Stimulated activated CD4-positive, alpha-beta T cell treated with anti-CD3 and anti-CD28 coated beads, Interleukin-1b, Interleukin-23, amount 100 ng/mL, for 48 hours (primary cell): ENCODE results near the gene SLC25A36.

Experiments used
- DNase-seq: peaks from one replicate; pipeline ENCODE4 v3.0.0-alpha.2; 2020

Gene SLC25A36, protein sequence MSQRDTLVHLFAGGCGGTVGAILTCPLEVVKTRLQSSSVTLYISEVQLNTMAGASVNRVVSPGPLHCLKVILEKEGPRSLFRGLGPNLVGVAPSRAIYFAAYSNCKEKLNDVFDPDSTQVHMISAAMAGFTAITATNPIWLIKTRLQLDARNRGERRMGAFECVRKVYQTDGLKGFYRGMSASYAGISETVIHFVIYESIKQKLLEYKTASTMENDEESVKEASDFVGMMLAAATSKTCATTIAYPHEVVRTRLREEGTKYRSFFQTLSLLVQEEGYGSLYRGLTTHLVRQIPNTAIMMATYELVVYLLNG

DNA sequence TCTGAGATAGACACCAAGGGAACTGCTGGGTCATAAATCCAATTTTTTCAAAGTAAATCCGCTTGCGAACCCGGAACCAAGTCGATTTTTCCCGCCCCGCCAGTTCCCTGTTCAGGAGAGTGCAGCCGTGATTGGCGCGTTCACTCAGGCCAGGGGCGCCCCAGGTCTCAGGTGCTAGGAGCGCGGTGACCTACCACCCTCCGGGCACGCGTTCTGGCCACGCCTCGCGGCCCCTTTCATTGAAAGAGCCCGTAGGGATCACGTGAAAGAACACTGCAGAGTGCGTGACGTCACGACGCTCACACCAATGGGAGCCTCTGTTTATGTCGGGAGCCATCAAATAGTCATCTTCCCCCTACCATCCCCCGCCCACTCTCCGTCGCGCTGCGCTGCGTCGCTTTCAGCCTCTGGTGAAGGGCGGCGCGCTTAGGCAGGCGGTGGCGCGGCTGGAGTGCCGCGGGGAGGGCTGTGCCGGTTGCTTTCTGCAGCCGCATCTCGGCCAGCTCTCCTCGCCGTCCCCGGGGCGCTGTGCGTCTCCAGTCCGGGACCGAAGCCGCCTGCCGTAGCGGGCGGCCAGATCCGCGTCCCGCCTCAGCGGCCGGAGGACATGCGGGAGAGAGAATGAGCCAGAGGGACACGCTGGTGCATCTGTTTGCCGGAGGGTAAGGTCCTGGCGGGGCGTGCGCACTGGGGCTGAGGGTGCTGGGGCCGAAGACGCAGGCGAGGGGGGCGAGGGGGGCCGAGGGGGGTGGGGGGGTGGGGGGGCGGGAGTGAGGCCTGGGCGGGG is at the start of gene SLC25A36:
Gene SLC25A36, plus strand, starts transcription at position 403 of the 787 bp plus-strand sequence. Its CDS starts 219 bp downstream, at position 622.
- DNase-seq, result peak; percentile 96

GRCh38 chr3:140896997-140897396 is 44.6 kb upstream of the SLC25A36 start:
- DNase-seq, result no peak

DNA sequence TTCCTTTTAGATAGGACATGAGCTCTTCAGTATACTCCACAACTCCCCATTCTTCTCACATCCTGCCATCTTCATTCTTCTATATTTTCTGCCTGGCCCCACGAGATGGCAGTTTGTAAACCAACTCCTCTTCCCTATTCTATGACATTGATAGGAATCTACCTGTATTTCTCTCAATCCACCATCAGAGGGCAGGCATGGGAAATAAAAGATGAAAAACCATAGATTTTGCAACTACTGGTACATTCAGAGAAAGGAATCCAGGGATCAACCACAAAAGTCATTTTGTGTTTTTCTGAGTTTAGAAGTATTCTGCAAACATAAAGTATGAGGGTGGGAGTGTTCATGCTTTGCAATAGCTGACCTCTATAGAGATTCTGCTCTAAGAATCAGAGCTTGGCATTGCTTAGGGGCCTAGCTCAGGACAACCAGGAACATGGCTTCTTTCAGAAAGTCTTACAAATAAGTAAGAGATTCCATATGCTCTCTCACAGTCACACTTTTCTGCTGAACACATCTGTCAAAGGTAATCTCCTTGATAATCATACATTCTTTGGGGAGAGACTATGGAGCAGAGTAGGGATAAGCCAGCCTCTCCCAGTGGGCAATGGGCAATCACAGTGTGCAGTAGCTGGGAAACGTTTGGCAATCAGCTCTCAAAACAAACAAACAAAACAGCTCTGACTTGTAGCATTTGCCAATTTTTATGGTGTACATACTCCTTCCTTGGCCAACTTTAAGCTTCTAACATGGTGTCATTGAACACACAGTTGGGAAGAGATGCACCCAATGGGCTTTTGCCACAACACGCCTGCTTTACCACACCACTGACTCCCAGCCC is 43.1 kb upstream of the SLC25A36 start:
- DNase-seq, result no peak

- DNase-seq, result no peak
These were observed 42.3 kb upstream of the SLC25A36 start for GRCh38 chr3:140899363-140899762.

- DNase-seq, result no peak
These were observed 38.8 kb upstream of the SLC25A36 start for GRCh38 chr3:140902791-140903190.

- DNase-seq, result no peak
These were observed 38.4 kb upstream of the SLC25A36 start for GRCh38 chr3:140903196-140903595.

- DNase-seq, result no peak
These were observed 37.1 kb upstream of the SLC25A36 start for GRCh38 chr3:140904521-140904920.

DNA sequence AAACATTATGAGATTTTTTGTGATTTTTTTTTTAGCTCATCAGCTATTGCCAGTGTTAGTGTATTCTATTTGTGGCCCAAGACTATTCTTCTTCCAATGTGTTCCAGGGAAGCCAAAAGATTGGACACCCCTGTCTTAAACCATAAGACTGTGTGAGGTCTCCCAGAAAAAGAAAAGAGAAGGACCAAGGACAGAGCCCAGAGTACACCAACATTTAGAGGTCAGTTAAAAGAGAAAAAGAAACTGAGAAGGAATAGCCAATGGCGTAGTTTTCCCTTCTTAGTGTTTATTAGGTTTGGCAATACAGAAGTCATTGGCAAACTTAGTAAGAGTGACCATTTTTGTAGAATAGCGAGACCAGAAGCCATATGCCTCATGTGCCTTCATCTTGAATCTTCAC is 36.1 kb upstream of the SLC25A36 start:
- no peak for DNase-seq

DNA sequence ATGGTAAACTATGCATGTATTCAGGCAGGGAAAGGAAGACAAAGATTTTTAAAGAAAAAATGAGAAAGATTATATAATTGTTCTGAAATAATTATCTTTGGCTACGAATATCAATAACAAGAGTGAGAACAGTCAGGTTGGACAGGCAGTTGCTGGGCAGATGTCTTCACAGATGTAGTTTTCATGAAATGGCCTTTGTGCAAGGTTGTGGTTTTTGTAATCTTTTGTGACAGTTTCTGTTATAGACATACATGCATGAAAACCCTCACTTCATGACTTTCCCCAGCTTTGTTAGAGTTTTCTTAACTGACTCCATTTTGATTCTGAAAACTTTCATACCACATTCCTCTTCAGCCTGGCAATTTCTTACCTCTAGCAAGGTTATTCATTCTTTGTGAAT is 34.9 kb upstream of the SLC25A36 start:
- DNase-seq, result no peak

DNA sequence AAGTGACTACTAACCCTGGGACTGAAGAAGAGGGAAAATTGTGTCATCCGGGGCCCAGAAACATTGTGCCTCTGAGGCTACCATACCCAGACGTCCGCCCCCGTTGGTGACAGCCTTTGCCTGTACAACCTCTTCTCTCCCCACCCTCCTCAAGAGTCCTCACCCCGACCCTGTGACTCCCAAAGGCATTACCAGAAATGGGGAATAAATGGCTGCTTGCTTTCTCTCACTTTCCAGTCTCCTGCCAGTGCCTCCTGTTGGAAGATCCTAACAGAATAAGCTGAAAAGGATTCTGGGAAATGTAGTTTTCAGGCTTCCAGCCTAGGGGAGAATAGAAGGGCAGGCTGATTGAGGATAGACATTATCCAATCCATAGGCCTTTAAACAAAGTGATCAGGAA is 30.8 kb upstream of the SLC25A36 start:
- DNase-seq, result no peak

DNA sequence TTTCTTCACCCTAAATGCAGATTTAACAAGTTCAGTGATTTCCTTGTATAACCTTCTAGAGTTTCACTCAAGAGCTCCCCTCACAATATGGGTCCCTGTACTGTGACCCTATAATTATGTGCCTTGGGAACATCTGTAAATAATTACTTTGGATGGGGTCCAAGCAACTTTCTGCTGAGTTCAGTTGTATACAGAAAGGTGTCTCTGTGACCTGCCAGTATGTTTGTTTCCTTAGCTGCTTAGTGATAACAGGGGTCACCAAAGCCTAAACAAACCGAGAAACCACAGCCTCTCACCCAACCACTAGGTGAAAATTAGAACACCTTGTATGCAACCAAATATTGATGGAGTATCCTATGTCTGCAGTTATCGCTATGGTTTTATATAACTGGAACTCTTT is 29.8 kb upstream of the SLC25A36 start:
- no peak for DNase-seq

GRCh38 chr3:140913728-140914127 is 27.9 kb upstream of the SLC25A36 start:
- no peak for DNase-seq

GRCh38 chr3:140914384-140914945 is 27.2 kb upstream of the SLC25A36 start:
- DNase-seq, result no peak

- no peak for DNase-seq
These were observed 25.0 kb upstream of the SLC25A36 start for GRCh38 chr3:140916603-140917002.

DNA sequence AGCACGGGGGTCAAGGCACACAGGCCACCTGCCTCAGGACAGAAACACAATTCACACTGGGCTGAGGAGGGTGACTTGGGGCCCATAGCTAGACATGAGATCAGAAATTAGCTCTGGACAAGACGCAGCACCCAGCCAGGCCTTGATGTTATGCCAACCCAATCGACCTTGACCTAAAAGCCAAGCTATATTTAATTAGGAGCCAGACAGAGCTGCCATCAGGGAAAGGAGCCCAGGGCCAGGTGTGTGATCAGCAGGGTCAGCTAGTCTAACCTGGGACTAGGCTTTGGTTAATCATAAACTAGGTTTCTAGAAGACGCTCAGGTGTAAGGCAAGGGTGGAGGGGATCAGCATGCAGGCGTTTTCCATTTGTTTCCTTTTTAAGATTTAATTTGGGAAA is 23.9 kb upstream of the SLC25A36 start:
- no peak for DNase-seq

DNA sequence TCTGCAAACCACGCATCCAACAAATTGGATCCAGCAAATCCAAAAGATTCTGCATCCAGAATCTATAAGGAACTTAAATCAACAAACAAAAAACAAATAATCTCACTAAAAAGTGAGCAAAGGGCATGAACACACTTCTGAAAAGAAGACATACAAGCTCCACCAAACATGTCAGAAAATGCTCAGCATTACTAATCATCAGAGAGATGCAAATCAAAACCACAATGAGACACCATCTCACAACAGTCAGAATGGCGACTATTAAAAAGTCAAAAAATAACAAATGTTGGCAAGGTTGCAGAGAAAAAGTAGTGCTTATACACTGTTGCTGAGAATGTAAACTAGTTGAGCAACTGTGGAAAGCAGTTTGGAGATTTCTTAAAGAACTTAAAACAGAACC is 21.6 kb upstream of the SLC25A36 start:
- no peak for DNase-seq

DNA sequence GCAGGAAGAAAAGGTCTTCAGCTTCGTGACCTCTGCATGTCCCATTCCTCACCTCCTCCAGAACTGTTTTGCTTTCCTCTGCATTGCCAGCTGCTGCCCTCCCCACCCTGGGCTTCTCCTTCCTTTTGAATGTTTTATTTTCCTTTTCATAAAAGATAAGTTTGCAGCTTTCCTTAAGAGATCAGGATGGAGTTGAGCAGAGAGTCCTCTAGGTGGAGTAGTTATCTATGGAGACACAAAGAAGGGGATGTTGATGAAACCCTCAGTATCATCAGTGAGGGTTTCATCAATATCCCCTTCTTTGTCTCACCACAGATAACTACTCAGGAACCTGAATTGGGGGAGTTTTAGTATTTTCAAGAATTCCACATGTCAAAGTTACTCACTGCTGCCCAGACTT is 19.0 kb upstream of the SLC25A36 start:
- no peak for DNase-seq

- no peak for DNase-seq
These were observed 17.4 kb upstream of the SLC25A36 start for GRCh38 chr3:140924097-140924873.

- DNase-seq, result no peak
These were observed 14.2 kb upstream of the SLC25A36 start for GRCh38 chr3:140927279-140928069.

DNA sequence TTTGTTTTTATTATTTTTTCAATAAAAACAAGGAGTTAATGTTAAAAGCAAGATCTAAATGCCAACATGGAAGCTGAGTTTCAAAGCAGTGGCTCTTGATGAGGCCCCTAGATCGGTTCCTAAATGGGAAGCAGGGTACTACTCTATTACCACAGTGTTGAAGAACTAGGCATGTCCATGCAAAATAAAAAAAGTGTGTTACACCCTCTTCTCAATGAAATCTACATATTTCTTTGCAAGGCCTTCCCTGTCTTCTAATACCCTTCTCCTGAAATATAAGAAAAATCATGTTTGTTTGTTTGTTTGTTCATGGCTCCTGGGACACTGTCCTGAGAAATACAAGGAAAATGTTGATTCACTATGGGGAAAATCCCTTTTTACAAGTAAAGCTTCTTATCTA is 12.2 kb upstream of the SLC25A36 start:
- no peak for DNase-seq

- no peak for DNase-seq
These were observed 10.6 kb upstream of the SLC25A36 start for GRCh38 chr3:140931016-140931454.
